A549 (cell line): Measurements from ENCODE around the gene NBEAL2. TPM values are rescaled to one million over a fixed set of nuclear protein-coding genes. Genes with fewer than 3 reads are reported as not detected.

Experiments used
- ATAC-seq, 2 experiments: fragments of 200-7000 bp in 1 of 2; fragments of >200 bp in 1 of 2; cut with Nextera tagmentation in 1 of 2; cut with Tn5 transposase in 1 of 2; 3 replicates each; pipeline versions ENCODE4 v1.8.0 to v1.9.1; 2018 to 2020; ENCODE audit warnings: mild to moderate bottlenecking in 1 of 2, moderate library complexity in 1 of 2
- CTCF ChIA-PET: fragments of 300-600 bp; sonication (Branson Sonifier 250); formaldehyde crosslinking; extraction: SDS; loops from one replicate; lab custom pipeline; 2021; ENCODE audit warnings: antibody characterized with exemption, inconsistent platforms; lab: Yijun Ruan, JAX
- POLR2A ChIA-PET: fragments of 350-600 bp; formaldehyde crosslinking; extraction: SDS; loops from one replicate; lab custom pipeline; 2021; ENCODE audit warnings: antibody characterized with exemption, inconsistent platforms; lab: Yijun Ruan, JAX
- DNase-seq, 2 experiments: peaks; one replicate each; pipeline versions ENCODE4 v3.0.0 to v3.0.0-alpha.2; 2011 to 2016; ENCODE audit warnings: low read depth in 1 of 2, low spot score in 1 of 2
- FAIRE-seq: peaks from 2 replicates; lab custom pipeline; 2011; peaks lifted over from hg19 to GRCh38; lab: Jason Lieb, UNC
- H3K27ac ChIP-seq, 2 experiments: fragments of >200 bp; sonication (Bioruptor Twin); formaldehyde crosslinking; 3 replicates each; pipeline ENCODE4 v1.5.1; 2016 to 2017
- H3K4me1 ChIP-seq: fragments of >200 bp; sonication (Bioruptor Twin); formaldehyde crosslinking; 3 replicates; pipeline ENCODE4 v1.6.1; 2016
- H3K4me2 ChIP-seq: fragments of >200 bp; sonication (Bioruptor Twin); formaldehyde crosslinking; 3 replicates; pipeline ENCODE4 v1.6.1; 2016
- H3K4me3 ChIP-seq: fragments of >200 bp; sonication (Bioruptor Twin); formaldehyde crosslinking; 3 replicates; pipeline ENCODE4 v1.5.1; 2016
- H3K9me3 ChIP-seq: fragments of >200 bp; sonication (Bioruptor Twin); formaldehyde crosslinking; 3 replicates; pipeline ENCODE4 v1.6.1; 2016
- CBX8 ChIP-seq: fragments of 200-600 bp; sonication (generic); IDR thresholded peaks from 2 replicates; pipeline ENCODE4 v1.6.1; 2016
- E2F6 ChIP-seq: IDR thresholded peaks from 2 replicates; pipeline ENCODE4 v1.6.1; 2012; ENCODE audit warnings: low read depth, borderline replicate concordance
- EP300 ChIP-seq, 2 experiments: fragments of >200 bp; sonication (Bioruptor Twin); formaldehyde crosslinking; IDR thresholded peaks; 2 replicates in 1 of 2; 3 replicates in 1 of 2; pipeline ENCODE4 v1.6.1; 2016 to 2017
- FOSB ChIP-seq: fragments of 250-450 bp; sonication (Bioruptor Pico); IDR thresholded peaks from 2 replicates; pipeline ENCODE4 v1.5.0; 2020; ENCODE audit warnings: mild to moderate bottlenecking, moderate library complexity
- FOXS1 ChIP-seq: fragments of 250-450 bp; sonication (Bioruptor Pico); IDR thresholded peaks from 2 replicates; pipeline ENCODE4 v1.5.0; 2020; ENCODE audit warnings: mild to moderate bottlenecking, moderate library complexity
- GATA3 ChIP-seq: IDR thresholded peaks from 2 replicates; pipeline ENCODE4 v1.6.1; 2012; ENCODE audit warnings: borderline replicate concordance
- HDAC2 ChIP-seq: fragments of 200-600 bp; sonication (generic); IDR thresholded peaks from 2 replicates; pipeline ENCODE4 v1.6.1; 2016
- HOXB5 ChIP-seq: fragments of 250-450 bp; sonication (Bioruptor Pico); IDR thresholded peaks from 2 replicates; pipeline ENCODE4 v1.5.0; 2020; ENCODE audit warnings: mild to moderate bottlenecking, moderate library complexity
- JUN ChIP-seq, 2 experiments: fragments of >200 bp; sonication (Bioruptor Twin); formaldehyde crosslinking; IDR thresholded peaks; 2 replicates in 1 of 2; 3 replicates in 1 of 2; pipeline ENCODE4 v1.6.1; 2016 to 2017
- MAX ChIP-seq: IDR thresholded peaks from 2 replicates; pipeline ENCODE4 v1.6.1; 2012
- MAZ ChIP-seq: fragments of 150-350 bp; IDR thresholded peaks from 2 replicates; pipeline ENCODE4 v1.6.1; 2014; ENCODE audit warnings: antibody characterized with exemption, low read depth, low read length, borderline replicate concordance
- MYC ChIP-seq: IDR thresholded peaks from 2 replicates; pipeline ENCODE4 v1.6.1; 2012; ENCODE audit warnings: mild to moderate bottlenecking, inconsistent platforms, low read length, improper control_type of control experiment, borderline replicate concordance
- NFE2L2 ChIP-seq: fragments of 150-350 bp; conservative IDR thresholded peaks from 2 replicates; pipeline ENCODE4 v1.6.1; 2014; ENCODE audit warnings: low read length
- NR3C1 ChIP-seq: fragments of >200 bp; sonication (Bioruptor Twin); formaldehyde crosslinking; IDR thresholded peaks from 3 replicates; pipeline ENCODE4 v1.6.1; 2017
- PHF8 ChIP-seq: fragments of 200-600 bp; sonication (generic); IDR thresholded peaks from 2 replicates; pipeline ENCODE4 v1.6.1; 2016; ENCODE audit warnings: low read depth, mild to moderate bottlenecking, antibody characterized with exemption, moderate library complexity, borderline replicate concordance
- POLR2AphosphoS2 ChIP-seq: conservative IDR thresholded peaks from 2 replicates; pipeline ENCODE4 v1.6.1; 2012; ENCODE audit warnings: low read length, improper control_type of control experiment, inconsistent platforms
- RAD21 ChIP-seq, 2 experiments: fragments of >200 bp in 1 of 2; sonication (Bioruptor Twin) in 1 of 2; formaldehyde crosslinking in 1 of 2; IDR thresholded peaks in 1 of 2; conservative IDR thresholded peaks in 1 of 2; 2 replicates in 1 of 2; 3 replicates in 1 of 2; pipeline ENCODE4 v1.6.1; 2012 to 2018; ENCODE audit warnings: inconsistent platforms in 1 of 2
- RARB ChIP-seq: fragments of 250-450 bp; sonication (Bioruptor Pico); IDR thresholded peaks from 2 replicates; pipeline ENCODE4 v1.8.0; 2021; ENCODE audit warnings: mild to moderate bottlenecking, moderate library complexity
- REST ChIP-seq: fragments of 200-600 bp; sonication (generic); IDR thresholded peaks from 2 replicates; pipeline ENCODE4 v1.6.1; 2016; ENCODE audit warnings: antibody characterized with exemption, mild to moderate bottlenecking, moderate library complexity
- TFCP2L1 ChIP-seq: fragments of 250-450 bp; sonication (Bioruptor Pico); IDR thresholded peaks from 2 replicates; pipeline ENCODE4 v1.5.0; 2021; ENCODE audit warnings: mild to moderate bottlenecking
- ZFP36 ChIP-seq: fragments of 450-650 bp; IDR thresholded peaks from 2 replicates; pipeline ENCODE4 v1.6.1; 2014; ENCODE audit warnings: borderline replicate concordance; ENCODE audit not compliant: partially characterized antibody
- ZSCAN20 ChIP-seq: fragments of 250-450 bp; sonication (Bioruptor Pico); IDR thresholded peaks from 2 replicates; pipeline ENCODE4 v1.8.0; 2022; ENCODE audit warnings: mild to moderate bottlenecking, moderate library complexity
- WGBS: methylation state at CpG from one replicate; pipeline ENCODE4 v1.1.6; 2017; ENCODE audit errors: missing lambda C conversion rate; 5-methylcytosine and 5-hydroxymethylcytosine counted together
- polyA plus RNA-seq, 4 experiments: library from polyadenylated mRNA; depleted of rRNA in 3 of 4; stranded (reverse); fragments of >200 nt; fragmentation: RNase III in 1 of 4; extraction: RNeasy Plus Mini Kit Qiagen cat#74134 plus additional on column Dnase treatment in 1 of 4; gene quantifications; 2 replicates in 3 of 4; 3 replicates in 1 of 4; pipeline ENCODE4 v1.2.3, GENCODE V29; 2011 to 2017
- TF ChIP-seq, protein P1 (sequence below): IDR thresholded peaks from 2 replicates; pipeline ENCODE4 v1.6.1; 2012
- TF ChIP-seq, protein P2 (sequence below): fragments of 450-650 bp; IDR thresholded peaks from 2 replicates; pipeline ENCODE4 v1.6.1; 2014; ENCODE audit warnings: antibody characterized with exemption
- TF ChIP-seq, protein P3 (sequence below): fragments of >200 bp; sonication (Bioruptor Twin); formaldehyde crosslinking; IDR thresholded peaks from 2 replicates; pipeline ENCODE4 v1.6.1; 2016

NBEAL2 gene
- polyA plus RNA-seq, 2 of the 4 experiments (the other 2 are of a cell fraction) = 9.6 to 47.3 TPM

GRCh38 chr3:47017504-47018268 lies 38.2 kb downstream of the NBEAL2 start:
- ATAC-seq = no peak; a peak in 1 of 6 replicates
- Histone ChIP-seq H3K4me2 (no peak overlapping the region), H3K9me3 (no peaks in the 10 kb centered on the region), H3K4me3 (no peak overlapping the region), H3K4me1 (no peaks in the 10 kb centered on the region), H3K27ac (no peak overlapping the region)
- no peak for FAIRE-seq
- DNase-seq = no peak
- no peak for TF ChIP-seq RAD21 (conservative IDR thresholded peaks at IDR 0.05 in 1 of 2, IDR thresholded peaks at IDR 0.05 in 1 of 2)
- TF ChIP-seq NFE2L2 = no peak
- no peak for TF ChIP-seq MAX
- no peak for TF ChIP-seq E2F6
- no peak for TF ChIP-seq CBX8
- TF ChIP-seq GATA3 = no peak
- no peak for TF ChIP-seq MAZ
- no peak for TF ChIP-seq FOSB (CRISPR knock-in tag)
- no peak for TF ChIP-seq ZSCAN20 (CRISPR knock-in tag)
- TF ChIP-seq, protein P1, sequence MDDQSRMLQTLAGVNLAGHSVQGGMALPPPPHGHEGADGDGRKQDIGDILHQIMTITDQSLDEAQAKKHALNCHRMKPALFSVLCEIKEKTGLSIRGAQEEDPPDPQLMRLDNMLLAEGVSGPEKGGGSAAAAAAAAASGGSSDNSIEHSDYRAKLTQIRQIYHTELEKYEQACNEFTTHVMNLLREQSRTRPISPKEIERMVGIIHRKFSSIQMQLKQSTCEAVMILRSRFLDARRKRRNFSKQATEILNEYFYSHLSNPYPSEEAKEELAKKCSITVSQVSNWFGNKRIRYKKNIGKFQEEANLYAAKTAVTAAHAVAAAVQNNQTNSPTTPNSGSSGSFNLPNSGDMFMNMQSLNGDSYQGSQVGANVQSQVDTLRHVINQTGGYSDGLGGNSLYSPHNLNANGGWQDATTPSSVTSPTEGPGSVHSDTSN = no peak
- no peak for TF ChIP-seq ZFP36
- no peak for TF ChIP-seq FOXS1 (CRISPR knock-in tag)
- no peak for TF ChIP-seq EP300 (IDR thresholded peaks at IDR 0.05)
- TF ChIP-seq PHF8 = no peak
- TF ChIP-seq HDAC2 = no peak
- ChIA-PET CTCF (interaction anchor here (1.8 kb wide), 1 partner anchor 20 kb away, joined by 4 read pairs; no protein-coding TSS in a partner anchor), POLR2A (interaction anchor here (0.6 kb wide), 1 partner anchor 41 kb away, joined by 6 read pairs; no protein-coding TSS in a partner anchor)
- WGBS = 91% methylated on average over 6 of the region's 6 CpGs

GRCh38 chr3:47018269-47018611 lies 38.8 kb downstream of the NBEAL2 start:
- DNase-seq = no peak
- Histone ChIP-seq H3K27ac (no peak overlapping the region), H3K9me3 (no peaks in the 10 kb centered on the region), H3K4me2 (no peak overlapping the region), H3K4me3 (no peak overlapping the region)
- no peak for FAIRE-seq
- ATAC-seq = no peak; a peak in 1 of 6 replicates
- CTCF ChIA-PET = no interaction called here
- TF ChIP-seq FOXS1 (CRISPR knock-in tag) = no peak
- TF ChIP-seq TFCP2L1 (CRISPR knock-in tag) = no peak
- TF ChIP-seq HOXB5 (CRISPR knock-in tag) = no peak
- no peak for TF ChIP-seq RAD21 (conservative IDR thresholded peaks at IDR 0.05 in 1 of 2, IDR thresholded peaks at IDR 0.05 in 1 of 2)
- TF ChIP-seq MYC = no peak
- TF ChIP-seq, all 56 proteins: peak for 0
- no peaks in the 10 kb centered on the region for H3K4me1 ChIP-seq
- POLR2A ChIA-PET = interaction anchor here (0.5 to 0.8 kb wide), 2 partner anchors 22 to 41 kb away, joined by 4 to 5 read pairs; partner anchors contain the start of gene CCDC12

- DNase-seq (no peak), FAIRE-seq (no peak), ATAC-seq (no peak)
- 100% methylated on average over 1 of the region's 1 CpG for WGBS
- TF ChIP-seq, protein P2, sequence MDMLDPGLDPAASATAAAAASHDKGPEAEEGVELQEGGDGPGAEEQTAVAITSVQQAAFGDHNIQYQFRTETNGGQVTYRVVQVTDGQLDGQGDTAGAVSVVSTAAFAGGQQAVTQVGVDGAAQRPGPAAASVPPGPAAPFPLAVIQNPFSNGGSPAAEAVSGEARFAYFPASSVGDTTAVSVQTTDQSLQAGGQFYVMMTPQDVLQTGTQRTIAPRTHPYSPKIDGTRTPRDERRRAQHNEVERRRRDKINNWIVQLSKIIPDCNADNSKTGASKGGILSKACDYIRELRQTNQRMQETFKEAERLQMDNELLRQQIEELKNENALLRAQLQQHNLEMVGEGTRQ = no peak
- TF ChIP-seq RARB (CRISPR knock-in tag) (no peak), NR3C1 (no peak), JUN (IDR thresholded peaks at IDR 0.05) (no peak), REST (no peak), ZFP36 (no peak), POLR2AphosphoS2 (no peak)
- TF ChIP-seq, protein P3, sequence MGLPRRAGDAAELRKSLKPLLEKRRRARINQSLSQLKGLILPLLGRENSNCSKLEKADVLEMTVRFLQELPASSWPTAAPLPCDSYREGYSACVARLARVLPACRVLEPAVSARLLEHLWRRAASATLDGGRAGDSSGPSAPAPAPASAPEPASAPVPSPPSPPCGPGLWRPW = no peak
- no peaks in the 10 kb centered on the region for H3K9me3 ChIP-seq
- no peak overlapping the region for H3K4me3 ChIP-seq
- no peak overlapping the region for H3K27ac ChIP-seq
- no peaks in the 10 kb centered on the region for H3K4me1 ChIP-seq
- POLR2A ChIA-PET = interaction anchor here (0.6 to 0.8 kb wide), 2 partner anchors 42 to 305 kb away, joined by 3 to 5 read pairs; partner anchors contain the start of gene CCDC12
- H3K4me2 ChIP-seq = no peak overlapping the region
- CTCF ChIA-PET = no interaction called here
These were observed 39.7 kb downstream of the NBEAL2 start for GRCh38 chr3:47019201-47019600.
